ENCODE measurements around the gene RASL10A.

- TF ChIP-seq EZH2 (IDR thresholded peaks at IDR 0.05; ENCODE audit: insufficient read depth, poor library complexity, severe bottlenecking) (no peak), EZH2phosphoT487 (IDR thresholded peaks at IDR 0.05; ENCODE audit: insufficient read depth, low read depth) (no peak)
These were observed 15.7 kb upstream of the RASL10A start for GRCh38 chr22:29331213-29331612.

Data from GM23248 (cell line).